Renal cortical epithelial cell (primary cell): ENCODE data around the gene RNF148. TPM values are rescaled to one million over a fixed set of nuclear protein-coding genes. Genes with fewer than 3 reads are reported as not detected.

Experiments used
- DNase-seq: peaks from one replicate; pipeline ENCODE4 v3.0.0-alpha.2; 2011; ENCODE audit warnings: low read depth
- total RNA-seq: library from RNA; depleted of rRNA; stranded (reverse); fragments of >200 nt; gene quantifications from 2 replicates; pipeline ENCODE4 v1.2.3, GENCODE V29; 2014

The RNF148 gene, protein sequence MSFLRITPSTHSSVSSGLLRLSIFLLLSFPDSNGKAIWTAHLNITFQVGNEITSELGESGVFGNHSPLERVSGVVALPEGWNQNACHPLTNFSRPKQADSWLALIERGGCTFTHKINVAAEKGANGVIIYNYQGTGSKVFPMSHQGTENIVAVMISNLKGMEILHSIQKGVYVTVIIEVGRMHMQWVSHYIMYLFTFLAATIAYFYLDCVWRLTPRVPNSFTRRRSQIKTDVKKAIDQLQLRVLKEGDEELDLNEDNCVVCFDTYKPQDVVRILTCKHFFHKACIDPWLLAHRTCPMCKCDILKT
- 0.15 TPM in 1 of 2 replicates, not detected in the other for total RNA-seq

DNA sequence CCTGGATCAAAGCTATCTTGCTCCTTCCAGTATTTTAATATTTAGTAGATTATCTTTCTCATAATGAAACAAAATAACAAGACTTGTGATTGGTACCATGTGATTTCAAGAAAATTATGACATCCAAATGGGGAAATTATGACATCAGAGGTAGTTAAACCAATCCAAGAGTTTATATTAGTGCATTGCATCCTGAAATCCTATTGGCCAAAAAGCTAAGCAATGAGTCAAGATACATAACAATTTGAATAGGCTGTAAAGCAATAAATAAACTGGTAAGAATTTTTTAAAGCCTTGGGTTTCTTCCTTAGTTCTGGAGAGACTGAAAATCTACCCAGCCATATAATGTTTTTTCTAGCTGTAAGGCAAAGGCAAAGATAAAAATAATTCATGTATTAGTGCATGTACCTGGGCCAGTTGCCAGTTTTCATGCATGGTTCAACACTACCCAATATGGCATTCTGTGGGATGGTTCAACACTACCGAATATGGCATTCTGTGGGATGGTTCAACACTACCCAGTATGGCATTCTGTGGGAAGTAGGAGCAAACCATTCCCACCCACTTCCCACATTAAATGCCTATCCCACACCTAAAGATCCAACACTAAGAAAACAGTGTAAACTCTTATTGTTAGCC, at the start of gene RNF148:
Gene RNF148 (minus strand): TSS at position 51 of the 639 bp plus-strand sequence. CDS start 172 bp downstream, outside the sequence.
- peak; percentile 61 for DNase-seq

DNA sequence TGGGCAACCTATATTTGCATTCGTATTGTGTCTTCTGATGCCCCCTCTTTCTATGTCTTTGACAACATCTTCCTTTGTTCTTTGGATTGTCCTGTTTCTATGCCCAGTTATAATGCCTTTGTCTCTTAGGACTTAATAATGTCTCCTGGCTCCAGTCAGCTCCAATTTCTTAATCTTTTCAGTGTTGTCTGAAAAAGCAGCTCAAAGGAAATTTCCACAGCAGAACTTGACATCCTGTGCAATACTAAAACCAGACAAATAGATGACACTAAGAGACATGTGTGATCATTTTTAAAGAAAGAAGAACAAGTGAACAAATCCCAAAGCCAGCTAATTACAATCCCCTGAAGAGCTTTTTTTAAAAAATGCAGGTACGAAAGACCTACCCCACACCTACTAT, 47.7 kb upstream of the RNF148 start:
- no peak for DNase-seq

GRCh38 chr7:122748195-122748594, 45.5 kb upstream of the RNF148 start:
- DNase-seq: no peak

- DNase-seq: no peak
Measured at GRCh38 chr7:122746948-122747347, 44.2 kb upstream of the RNF148 start.

- no peak for DNase-seq
Measured at GRCh38 chr7:122743211-122743610, 40.5 kb upstream of the RNF148 start.

DNA sequence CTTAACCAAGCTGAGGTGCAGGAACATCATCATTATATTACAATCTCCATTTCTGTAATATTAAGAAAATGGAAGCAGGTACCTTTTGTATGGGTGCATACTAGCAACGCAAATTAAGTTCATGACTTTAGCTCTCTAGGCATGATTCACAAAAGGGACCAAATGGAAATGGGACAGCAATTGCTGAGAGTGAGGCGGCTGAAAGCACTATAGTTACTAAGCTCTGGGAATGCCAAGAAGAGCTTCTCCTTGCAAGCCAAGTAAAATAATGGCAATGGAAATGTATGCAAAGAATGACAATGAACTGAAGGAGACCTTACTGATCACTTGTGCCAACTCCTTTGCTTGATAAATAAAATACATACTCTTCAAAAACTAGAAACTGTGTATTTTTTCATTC, 36.2 kb upstream of the RNF148 start:
- DNase-seq: no peak

DNA sequence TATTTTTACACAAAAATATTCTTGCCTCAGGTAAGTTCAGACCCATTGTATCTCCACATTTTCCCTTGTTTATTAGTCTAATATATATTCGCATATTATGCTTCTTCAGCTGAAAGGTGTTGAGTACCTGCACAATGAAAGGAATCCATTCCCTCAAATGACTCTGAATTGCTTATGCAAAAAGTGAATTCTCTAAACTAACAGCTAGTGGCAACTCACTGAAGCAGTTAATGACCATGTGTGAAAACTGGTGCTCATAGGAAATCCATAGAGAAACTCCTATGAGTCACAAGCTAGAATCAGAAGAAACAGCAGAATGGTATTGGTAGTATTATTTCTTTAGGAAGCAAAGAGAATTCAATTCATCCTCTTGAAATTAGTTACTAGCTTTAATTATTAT, 33.5 kb upstream of the RNF148 start:
- peak; percentile 67 for DNase-seq

- no peak for DNase-seq
Measured at GRCh38 chr7:122727759-122728158, 25.0 kb upstream of the RNF148 start.

DNA sequence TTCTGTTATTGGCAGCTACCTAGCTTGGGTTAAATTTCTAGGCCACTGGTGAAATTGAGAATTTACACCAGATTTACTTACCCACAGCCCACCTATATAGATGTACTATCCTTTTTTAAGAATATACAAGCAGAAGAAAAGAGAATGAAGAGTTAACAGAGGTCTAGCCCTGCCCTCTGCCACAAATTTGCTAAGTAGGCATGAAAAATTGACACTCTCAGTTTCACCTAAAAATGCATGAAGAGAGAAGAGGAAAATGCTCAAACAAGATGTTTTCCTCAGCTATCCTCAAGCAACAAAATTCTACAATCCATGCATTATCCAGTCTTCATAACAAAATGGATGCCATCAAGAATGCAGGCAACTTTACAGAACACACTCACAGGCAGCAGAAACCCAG, 24.6 kb upstream of the RNF148 start:
- DNase-seq: no peak

- DNase-seq: no peak
Measured at GRCh38 chr7:122726881-122727280, 24.2 kb upstream of the RNF148 start.

DNA sequence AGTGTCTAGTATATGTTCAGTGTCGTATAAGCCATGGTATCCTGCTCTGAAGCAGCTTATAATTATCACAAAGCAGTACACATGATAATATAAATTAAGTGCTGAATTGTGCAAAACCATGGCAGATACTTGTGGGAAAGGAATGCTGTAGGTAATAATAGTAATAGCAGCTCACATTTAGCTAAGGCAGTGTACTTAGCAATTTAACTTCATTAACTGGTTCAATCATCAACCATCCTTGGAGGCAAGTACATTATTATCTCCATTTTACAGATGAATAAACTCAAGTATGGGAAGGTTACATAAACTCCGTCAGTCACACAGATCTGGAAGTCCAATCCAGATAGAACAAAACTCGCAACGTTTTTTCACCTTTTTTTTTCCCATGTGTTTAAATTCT, 21.6 kb upstream of the RNF148 start:
- DNase-seq: peak; percentile 59

- no peak for DNase-seq
Measured at GRCh38 chr7:122719010-122719578, 16.4 kb upstream of the RNF148 start.

GRCh38 chr7:122717356-122718089, 14.8 kb upstream of the RNF148 start:
- no peak for DNase-seq

DNA sequence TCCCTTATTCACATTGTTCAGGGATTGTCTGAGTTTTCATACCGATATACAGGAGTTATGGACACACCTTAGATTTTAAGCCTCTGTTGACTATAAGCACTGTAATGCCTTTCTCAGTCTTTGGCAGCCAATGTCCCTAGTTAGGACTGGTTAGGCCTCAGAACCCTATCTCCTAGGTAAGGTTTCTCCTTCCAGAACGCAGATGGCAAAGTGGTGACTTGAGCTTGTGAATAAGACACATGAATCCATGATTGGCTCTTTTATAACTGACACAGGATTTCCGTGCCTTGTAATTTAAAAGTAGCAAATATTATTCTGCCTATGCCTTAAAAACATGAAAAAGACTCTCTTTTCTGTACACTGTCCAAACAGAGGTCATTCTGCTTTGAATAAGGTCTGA, 12.5 kb upstream of the RNF148 start:
- no peak for DNase-seq

DNA sequence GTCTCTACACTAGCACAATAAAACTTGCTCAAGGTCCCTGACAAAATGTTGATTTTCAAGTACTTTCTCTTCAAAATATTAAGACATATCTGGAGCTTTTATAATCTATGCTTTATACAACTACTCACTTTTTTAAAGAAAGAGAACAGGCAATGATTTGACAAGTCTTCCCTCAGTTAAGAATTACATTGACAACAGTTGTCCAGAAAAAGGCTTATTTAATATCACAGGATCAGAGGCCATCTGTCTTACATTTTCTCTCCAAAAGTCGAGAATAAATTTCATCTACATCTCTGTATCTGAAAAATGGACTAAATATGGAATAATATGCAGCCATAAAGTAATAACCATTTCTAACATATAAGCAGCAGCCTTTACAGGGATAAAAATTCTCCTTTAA, 8.2 kb upstream of the RNF148 start:
- DNase-seq: no peak

GRCh38 chr7:122709930-122710646, 7.4 kb upstream of the RNF148 start:
- DNase-seq: peak; percentile 12

- DNase-seq: peak; percentile 6
Measured at GRCh38 chr7:122706836-122707235, 4.1 kb upstream of the RNF148 start.

- DNase-seq: no peak
Measured at GRCh38 chr7:122699017-122699416, 3.7 kb downstream of the RNF148 start, which contains the start of gene RNF133. Gene RNF133 (minus strand): TSS chr7:122699117. CDS start chr7:122698918, 199 bp downstream.

GRCh38 chr7:122695816-122696215, 6.9 kb downstream of the RNF148 start:
- no peak for DNase-seq

GRCh38 chr7:122694697-122695096, 8.0 kb downstream of the RNF148 start:
- DNase-seq: no peak

DNA sequence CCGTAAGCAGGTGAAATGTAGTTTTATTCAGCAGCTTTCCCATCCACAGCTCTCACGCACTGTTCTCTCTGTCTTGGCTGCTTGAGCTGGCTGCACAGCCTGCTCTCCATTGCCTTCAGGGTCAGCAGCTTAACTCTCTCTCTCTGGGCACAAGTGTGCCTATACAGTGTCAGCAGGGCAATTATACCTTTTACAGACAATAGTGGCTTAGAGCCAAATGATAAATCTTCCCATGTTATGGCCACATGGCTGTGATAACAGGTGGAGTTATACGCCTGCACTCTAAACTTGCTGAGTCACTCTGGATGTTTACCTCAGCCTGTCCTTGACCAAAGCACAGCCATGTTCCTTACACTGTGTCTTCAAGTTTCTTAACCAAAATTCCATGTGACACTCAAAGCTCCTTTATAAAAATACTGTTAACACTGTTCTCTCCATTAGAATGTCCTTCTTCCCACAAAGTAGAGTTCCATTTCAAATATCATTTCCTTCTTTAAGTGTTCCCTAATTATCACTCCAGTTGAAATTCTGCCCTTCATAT, 9.9 kb downstream of the RNF148 start:
- DNase-seq: no peak
